GM12873 (cell line): ENCODE measurements around the gene PRB2.
"Not testable (repeated sequence)": the region's sequence is repeated elsewhere in the genome, so short reads cannot be mapped to it uniquely, and the experiment has no call there.

Source experiments
- TF ChIP-seq, protein P1 (sequence below): IDR thresholded peaks from 2 replicates; pipeline ENCODE4 v1.5.1; 2012; ENCODE audit warnings: low read depth, mild to moderate bottlenecking, moderate library complexity, low read length, control low read depth; ENCODE audit not compliant: insufficient read depth; ENCODE audit errors: missing control alignments

The PRB2 gene

GRCh38 chr12:11395467-11395866 is at the start of gene PRB2:
Gene PRB2 (minus strand): TSS chr12:11395567. CDS start chr12:11395529, 38 bp downstream.
- TF ChIP-seq, protein P1, sequence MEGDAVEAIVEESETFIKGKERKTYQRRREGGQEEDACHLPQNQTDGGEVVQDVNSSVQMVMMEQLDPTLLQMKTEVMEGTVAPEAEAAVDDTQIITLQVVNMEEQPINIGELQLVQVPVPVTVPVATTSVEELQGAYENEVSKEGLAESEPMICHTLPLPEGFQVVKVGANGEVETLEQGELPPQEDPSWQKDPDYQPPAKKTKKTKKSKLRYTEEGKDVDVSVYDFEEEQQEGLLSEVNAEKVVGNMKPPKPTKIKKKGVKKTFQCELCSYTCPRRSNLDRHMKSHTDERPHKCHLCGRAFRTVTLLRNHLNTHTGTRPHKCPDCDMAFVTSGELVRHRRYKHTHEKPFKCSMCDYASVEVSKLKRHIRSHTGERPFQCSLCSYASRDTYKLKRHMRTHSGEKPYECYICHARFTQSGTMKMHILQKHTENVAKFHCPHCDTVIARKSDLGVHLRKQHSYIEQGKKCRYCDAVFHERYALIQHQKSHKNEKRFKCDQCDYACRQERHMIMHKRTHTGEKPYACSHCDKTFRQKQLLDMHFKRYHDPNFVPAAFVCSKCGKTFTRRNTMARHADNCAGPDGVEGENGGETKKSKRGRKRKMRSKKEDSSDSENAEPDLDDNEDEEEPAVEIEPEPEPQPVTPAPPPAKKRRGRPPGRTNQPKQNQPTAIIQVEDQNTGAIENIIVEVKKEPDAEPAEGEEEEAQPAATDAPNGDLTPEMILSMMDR = not testable (repeated sequence)

DNA sequence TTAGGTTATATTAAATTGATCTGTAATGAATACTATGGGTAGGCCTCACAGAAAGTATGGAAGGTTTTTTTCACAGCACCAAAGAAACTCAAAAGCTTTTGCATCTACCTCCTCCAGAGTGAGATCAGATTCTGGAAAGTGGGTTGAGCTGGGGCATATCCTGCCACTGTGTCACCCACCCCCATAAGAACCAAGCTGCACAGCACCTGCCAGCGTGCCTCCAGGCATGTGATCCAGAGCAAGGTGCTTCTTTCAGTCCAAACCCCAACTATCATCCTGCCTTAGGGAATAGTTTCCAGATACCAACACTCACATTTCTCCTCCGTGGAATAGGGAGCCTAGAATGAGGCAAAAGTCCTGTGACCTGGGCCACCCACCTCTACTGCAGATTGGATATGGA is 42.6 kb upstream of the PRB2 start:
- TF ChIP-seq, protein P1 = no peak

- TF ChIP-seq, protein P1 = no peak
Measured at GRCh38 chr12:11433664-11434063, 38.3 kb upstream of the PRB2 start.

- TF ChIP-seq, protein P1 = no peak
Measured at GRCh38 chr12:11431486-11431885, 36.1 kb upstream of the PRB2 start.

- TF ChIP-seq, protein P1 = no peak
Measured at GRCh38 chr12:11427341-11427740, 32.0 kb upstream of the PRB2 start.

GRCh38 chr12:11412731-11413130 is 17.4 kb upstream of the PRB2 start:
- TF ChIP-seq, protein P1 = no peak

GRCh38 chr12:11408096-11408495 is 12.7 kb upstream of the PRB2 start:
- TF ChIP-seq, protein P1 = no peak
